ENCODE results near the gene GPR151.
"Not testable (repeated sequence)": the region's sequence is repeated elsewhere in the genome, so short reads cannot be mapped to it uniquely, and the experiment has no call there.

GPR151 gene

DNA sequence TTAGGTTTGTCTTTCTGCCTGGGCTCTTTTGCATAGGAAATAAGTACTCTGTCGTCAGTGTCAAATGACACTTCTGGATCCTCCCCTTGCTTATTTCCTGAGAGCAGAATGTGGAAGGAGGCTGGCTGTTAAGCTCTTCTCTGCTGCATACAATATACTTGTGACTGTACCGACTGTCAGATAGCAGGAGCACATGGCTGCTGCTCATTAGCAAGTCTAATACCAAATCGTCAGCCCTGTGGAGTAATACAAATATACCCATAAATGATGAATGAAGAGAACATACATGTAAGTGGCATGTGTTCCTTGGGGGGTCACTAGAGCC lies at the start of gene GPR151:
TSS of gene GPR151 (minus strand) at position 40 of the 325 bp plus-strand sequence. CDS start 77 bp downstream, outside the sequence.
- DNase-seq (ENCODE audit: low spot score): no peak

DNA sequence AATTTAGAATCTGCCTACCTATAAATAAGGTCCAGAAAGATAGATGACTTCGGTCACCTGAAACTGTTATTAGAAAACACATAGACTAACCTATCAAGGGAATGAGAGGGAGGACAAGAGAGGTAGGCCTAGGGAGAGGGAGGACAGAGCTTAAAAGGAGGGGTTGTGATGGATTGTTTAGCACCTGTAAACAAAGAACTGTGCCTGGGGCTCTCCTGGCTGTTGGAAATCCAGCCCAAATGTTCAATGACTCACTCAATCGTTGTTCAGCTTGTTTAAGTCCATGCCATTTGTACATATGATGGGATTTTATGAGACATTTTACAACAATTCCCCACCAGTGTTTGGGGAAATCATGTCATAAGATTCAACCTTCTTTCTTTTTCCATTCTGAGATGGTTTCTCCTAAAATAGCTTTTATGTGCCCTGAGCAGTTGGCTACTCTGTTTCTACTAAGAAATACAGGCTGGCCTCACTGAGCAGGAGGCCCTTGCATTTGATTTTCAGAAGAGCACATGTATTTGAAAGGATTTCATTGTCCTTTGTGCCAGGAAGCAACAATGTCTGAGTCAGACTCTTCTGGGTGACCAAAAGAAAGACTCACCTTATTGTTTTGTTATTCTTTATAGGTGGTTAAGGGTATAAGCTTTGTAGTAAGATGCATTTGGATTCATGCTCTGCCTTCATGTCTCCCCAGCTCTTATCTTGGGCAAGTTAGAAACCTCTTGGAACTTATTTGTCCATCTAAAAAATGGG lies 48.2 kb upstream of the GPR151 start:
- no peak for DNase-seq (ENCODE audit: low spot score)

DNA sequence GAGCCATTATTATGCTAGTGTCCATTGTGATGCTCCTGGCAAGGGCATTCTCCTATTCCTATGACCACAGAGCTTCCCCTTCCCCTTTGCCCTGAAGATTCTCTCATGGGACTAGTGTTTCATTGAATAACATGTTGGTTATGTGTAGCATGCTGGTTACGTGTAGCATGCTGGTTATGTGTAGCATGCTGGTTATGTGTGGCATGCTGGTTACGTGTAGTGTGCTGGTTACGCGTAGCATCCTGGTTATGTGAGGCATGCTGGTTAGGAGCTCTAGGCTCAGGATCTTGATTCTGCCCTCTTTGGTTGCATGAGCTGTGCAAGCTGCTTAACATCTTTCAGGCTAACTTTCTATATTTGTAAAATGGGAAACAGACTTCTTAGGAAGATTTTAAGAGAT lies 46.5 kb upstream of the GPR151 start:
- no peak for DNase-seq (ENCODE audit: low spot score)

DNA sequence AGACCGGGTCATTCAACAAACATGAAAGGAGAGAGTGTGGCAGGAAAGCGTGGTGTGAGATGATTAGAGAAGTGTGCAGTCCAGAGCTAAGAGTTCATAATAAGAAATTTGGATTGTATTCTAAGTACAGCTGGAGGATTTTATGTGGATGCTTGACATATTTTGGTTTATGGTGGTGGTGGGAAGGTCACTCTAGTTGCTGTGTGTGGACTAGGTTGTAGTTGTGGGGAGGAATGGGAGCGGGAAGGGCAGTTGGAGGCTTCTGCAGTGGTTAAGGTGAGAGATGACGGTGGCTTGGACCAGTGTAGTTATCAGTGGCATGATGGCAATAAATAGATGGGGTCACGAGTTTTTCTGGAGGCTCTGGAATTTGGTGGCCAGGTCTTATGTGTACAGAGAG lies 45.7 kb upstream of the GPR151 start:
- no peak for DNase-seq (ENCODE audit: low spot score)

DNA sequence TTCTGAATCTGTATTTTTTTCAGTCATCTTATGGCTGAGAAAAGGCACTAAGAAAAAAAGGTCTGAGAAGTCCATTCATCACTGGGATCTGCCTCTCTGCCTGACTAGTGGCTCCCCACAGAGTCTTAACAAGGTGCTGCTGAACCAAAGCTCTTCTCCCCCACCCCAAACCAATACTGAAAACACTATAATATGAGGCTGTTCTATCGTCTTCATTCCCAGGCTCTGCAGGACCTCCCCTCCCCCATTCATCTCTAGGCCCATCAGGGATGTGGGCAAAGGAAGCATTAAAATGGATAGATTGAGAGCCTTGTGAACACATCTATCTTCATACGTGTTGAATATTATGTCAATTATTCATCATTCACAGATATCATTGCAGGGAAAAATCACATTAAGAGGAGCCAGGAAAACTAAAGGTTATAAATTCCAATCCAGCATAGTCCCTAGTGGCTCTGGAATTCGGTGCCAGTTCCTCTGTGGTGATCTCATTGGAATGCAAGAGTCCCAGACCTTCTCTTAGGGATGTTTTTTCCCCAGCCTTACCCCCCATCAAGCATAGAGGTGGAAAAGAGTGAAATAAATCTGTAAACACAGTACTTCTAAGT lies 44.3 kb upstream of the GPR151 start:
- no peak for DNase-seq (ENCODE audit: low spot score)

DNA sequence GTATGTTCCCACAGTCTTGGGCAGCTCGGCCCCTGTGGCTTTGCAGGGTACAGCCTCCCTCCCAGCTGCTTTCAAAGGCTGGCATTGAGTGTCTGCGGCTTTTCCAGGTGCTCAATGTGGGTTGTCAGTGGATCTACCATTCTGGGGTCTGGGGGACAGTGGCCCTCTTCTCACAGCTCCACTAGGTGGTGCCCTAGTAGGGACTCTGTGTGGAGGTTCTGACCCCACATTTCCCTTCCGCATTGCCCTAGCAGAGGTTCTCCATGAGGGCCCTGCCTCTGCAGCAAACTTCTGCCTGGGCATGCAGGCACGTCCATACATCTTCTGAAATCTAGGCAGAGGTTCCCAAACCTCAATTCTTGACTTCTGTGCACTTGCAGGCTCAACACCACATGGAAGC lies 40.9 kb upstream of the GPR151 start:
- not testable (repeated sequence) for DNase-seq (ENCODE audit: low spot score)

DNA sequence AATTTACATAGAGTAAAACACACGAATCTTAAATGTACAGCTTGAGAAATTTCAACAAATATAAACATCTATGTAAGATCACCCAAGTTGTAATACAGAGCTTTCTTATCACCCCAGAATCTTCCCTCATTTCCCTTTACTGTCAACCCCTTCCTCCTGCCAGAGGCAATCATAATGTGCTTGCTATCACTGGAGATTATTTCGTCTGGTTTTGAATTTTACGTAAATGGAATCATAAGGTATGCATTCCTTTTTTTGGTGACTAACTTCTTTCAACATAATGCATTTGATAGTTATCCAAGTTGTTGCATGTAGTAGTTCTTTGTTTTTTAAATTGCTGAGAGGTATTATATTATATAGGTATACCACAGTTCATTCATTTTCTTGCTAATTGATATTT lies 37.5 kb upstream of the GPR151 start:
- DNase-seq (ENCODE audit: low spot score): no peak

DNA sequence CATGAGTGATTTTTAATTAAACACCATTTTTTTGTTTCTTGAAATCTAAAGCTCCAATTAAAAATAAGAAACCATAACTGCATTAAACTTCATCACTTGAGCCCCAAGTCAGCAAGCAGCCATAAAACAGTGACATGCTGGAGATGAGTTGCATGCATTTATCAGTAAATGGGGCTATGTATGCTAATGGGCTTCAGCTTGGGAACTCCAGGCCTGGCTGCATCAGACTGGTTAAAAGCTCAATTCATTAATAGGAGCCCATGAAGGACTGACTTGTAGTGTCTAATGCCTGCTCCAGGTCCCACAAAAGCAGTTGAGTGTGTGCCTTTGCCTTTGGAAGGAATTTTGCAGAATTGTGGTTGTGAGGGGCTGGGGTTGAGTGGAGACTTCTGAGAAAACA lies 33.6 kb upstream of the GPR151 start:
- no peak for DNase-seq (ENCODE audit: low spot score)

DNA sequence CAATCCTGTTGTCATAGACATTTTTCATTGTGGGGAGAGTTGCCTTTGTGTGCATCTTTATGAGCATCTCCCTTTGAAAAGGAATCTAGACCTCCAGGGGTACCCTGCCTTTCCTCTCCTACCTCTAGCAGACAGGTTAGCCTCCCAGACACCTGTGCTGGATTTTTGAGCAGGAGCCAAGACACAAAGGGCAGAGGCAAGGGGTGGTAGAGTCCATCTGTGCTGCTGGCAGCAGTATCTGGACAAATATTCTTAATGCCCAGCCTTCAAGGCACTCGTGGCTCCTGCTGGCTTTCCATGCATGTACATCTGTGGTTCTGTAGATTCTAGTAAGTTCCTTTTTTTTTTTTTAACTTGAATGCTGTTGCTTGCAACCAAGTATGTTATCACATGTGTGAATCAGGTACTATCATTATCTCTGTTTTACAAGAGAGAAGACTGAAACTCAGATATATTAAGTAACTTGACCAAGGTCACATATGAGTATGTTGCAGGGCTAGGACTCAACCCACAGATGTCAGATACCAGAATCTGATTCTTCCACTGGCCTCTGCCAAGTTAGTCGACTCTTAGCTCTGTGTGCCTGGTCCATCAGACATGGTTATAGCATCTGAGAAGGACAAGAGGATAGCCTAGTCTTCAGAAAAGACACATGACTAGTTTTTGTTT lies 32.9 kb upstream of the GPR151 start:
- DNase-seq (ENCODE audit: low spot score): no peak

DNA sequence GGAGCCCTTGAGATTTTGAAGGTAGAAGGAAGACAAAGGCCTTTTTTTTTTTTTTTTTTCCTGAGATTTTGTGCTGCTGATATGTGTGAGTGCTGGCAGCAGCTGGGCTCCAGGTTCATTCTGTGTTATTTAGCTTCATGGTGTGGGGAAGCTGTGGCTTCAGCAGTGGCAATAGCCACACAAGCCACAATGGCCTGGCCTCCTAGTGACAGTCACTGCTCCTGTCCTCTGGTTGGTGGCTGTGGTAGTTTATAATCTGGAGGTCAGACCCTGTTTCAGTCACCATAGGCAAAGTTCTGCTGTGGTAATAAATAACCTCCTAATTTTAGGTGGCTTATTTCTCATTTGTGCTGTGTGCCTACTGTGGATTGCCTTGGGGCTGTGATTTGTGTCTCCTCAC lies 28.2 kb upstream of the GPR151 start:
- no peak for DNase-seq (ENCODE audit: low spot score)

DNA sequence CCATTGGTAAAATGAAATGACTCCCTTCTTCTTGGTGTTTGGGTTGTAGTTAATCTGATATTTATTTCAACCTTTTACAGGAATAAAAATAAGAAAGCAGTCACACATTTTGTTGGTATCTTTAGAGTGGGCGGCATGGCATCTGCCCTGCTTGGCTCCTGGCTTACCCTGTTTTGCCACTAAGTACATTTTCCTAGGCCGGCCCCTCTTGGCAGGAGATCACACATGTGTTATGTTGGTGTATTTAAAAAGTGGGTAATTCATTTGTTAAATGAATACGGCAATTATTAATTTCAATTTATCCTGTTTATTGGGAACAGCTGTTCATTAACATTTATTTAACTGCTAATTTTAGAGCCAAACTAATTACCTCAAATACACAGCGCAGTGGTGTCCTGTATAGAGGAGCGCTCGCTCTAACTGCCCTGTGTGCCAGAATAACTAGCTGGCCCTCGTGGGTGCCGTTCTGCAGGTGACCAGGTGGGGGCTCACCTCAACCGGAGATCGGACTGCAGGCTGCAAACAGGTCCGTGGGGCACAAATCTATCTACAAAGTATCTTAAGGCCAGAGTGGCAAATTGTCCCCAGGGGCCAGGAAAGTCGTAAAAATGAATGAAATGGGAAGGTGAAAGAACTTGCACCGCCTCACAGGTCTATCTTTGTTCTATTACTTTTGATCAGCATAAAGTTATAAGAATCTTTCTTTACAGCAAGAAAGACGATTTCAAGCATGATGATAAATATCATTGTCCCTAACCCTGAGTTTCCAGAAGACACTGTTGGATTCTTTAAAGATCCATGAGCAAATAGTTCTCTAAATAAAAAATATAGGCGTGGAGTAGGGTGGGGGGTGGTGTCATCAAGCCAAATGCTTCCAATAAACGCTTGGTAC lies 26.2 kb upstream of the GPR151 start:
- peak; percentile 40 for DNase-seq (ENCODE audit: low spot score)

DNA sequence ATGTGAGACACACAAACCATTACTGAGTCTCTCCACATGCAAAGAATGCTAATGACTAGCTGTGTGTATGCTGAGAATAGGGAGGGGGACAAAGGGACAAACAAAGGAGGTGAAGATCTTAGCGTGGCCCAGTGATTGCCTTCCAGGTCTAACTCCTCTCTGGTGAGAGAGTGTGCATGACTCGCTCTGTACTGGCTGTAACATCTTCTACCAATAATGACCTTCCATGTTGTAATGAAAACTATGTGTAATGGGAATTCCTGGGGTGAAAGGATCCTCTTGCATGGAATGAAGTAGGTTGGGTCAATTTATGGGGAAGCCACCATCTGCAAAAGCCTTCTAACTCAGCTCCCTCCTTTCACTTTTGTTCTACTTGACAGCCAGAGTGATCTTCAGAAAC lies 24.4 kb upstream of the GPR151 start:
- no peak for DNase-seq (ENCODE audit: low spot score)

DNA sequence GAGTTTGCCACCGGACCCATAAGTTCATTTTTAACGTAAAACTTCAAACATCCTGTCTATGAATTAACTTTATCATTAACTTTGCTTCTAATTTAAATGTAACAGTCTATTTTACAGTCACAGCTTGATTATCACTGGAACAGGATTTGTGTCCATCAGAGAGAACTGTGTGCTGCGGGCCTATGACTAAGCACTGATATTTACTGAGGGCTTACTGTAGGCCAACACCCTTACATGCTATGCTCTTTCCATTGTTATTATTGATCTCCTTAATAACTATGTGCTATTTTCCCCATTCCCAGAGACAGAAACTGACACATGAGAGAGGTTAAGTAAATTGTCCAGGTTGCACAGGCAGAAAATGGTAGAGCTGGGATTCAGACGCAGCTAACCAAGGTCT lies 24.0 kb upstream of the GPR151 start:
- DNase-seq (ENCODE audit: low spot score): no peak

DNA sequence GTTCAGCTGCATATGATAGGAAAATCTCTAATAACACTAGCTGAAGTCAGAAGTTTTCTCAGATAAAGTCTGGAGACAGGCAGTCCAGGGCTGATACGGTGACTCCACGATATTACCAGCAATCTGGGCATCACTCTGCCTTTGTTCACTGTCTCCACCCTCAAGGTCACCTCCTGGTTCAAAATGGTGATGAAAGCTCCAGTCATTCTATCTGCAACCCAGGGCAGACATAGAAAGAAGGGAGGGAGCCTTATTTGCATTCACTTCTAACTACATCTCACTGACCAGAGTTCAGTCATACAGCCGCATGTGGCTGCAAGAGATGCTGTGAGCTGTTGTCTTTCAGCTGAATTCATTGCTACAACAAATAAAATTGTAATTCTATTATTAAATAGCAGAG lies 22.4 kb upstream of the GPR151 start:
- no peak for DNase-seq (ENCODE audit: low spot score)

DNA sequence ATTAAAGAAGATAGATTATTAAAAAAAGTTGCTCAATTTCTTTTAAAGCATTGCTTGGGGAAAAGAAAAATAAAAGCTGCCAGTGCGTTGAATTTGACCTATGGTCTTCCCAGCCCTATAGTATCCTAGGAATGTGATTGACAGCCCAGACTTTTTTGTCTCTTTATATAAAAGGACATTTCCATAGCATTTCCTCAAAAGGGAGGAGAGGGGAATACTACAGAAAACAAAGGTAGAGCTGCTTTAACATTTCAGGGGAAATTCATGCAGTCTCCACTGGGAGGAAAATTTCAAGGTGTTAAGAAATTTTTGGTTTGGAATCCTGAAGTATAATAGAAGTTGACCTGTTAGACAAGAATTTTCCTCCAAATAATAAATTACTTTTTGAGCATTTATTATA lies 17.9 kb upstream of the GPR151 start:
- DNase-seq (ENCODE audit: low spot score): no peak

DNA sequence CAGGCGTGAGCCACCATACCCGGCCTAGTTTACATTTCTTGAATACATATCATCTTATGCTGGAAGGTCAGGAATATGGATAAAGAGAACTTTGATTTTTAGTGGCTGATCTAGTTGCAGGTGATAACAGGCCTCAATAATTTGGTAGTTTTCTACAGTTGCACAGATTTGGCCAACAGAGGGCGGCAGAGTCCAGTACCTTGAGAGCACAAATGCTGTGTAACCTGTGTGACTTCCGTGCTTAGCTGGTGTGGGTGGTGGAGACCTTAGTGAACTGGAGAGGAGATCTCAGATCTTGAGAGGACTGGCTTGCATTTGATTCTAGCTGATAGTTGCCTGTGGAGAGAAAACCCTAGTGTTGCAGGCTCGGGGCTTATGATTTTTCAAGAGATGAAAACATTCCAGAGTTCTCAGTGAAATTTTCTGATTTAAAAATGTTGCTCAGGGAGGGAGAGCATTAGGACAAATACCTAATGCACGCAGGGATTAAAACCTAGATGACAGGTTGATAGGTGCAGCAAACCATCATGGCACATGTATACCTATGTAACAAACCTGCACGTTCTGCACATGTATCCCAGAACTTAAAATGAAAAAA lies 17.4 kb upstream of the GPR151 start:
- peak; percentile 60 for DNase-seq (ENCODE audit: low spot score)

DNA sequence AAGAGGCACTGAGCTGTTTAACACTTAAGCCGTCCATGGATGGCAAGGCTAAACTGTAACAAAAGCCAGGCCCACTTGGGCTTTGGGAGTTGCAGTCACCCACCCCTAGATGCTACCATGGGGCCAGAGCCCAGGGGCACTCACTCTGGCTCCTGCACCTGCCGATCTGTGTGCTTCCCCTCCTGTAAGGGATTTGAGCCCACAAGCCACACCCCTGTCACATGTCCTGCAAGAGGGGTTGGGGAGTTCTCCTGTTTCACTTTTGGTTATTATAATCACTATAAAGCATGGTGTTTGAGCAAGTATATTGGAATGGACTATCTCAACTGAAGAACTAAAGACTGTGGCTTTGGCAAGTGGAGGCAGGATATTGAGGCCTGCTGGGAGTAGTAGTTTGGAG lies 14.0 kb upstream of the GPR151 start:
- DNase-seq (ENCODE audit: low spot score): no peak

DNA sequence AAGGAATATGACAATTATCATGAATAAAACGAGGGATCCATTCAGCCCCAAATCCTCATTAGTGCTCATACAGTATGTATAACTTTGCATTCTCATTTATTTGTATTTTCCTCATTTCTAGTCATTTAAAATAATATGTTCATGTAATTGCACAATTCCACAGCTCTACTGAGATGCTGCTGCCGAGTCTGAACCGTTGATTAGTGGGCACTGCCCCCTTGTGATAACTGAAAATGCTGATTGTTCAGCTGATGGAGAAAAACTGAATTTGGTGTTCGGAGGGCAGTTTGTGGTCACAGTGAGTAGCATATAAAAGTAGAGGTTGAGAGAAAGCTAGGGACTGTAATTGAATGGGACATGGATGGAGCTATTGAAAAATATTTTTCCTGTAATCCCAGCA lies 12.2 kb upstream of the GPR151 start:
- DNase-seq (ENCODE audit: low spot score): no peak

DNA sequence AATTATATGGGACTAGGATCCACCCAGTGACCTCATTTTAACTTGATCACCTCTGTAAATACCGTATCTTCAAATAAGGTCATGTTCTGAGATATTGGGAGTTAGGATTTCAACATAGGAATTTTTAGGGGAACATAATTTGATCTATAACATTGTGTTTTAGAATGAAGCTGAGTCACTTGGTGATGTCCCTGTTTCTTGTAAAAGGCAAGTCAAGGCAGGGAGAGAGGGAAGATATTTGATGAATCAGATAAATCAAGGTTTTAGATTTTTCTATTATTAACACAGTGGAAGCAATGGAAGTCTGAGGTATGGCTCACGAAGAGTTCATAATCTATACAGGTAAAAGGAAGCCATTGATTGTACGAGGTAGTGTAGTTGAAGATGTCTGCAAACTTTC lies 11.8 kb upstream of the GPR151 start:
- DNase-seq (ENCODE audit: low spot score): no peak

DNA sequence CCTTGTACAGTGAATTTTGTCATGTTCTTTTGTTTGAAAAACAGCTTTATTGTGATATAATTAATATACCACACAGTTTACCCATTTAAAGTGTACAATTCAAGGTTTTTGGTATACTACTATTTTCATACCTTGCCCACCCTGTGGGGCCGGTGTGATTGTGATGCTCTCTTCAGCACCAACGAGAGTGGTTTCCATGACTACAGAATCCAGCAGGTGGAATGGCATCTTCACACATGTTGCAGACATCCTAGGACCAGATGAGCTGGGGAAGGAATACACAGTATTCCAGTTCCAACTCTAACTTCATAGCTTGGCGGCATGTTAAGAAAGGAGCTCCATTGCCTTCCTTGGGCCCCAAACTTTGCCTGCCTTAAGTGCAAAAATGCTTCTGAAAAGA lies 7.7 kb upstream of the GPR151 start:
- DNase-seq (ENCODE audit: low spot score): no peak

DNA sequence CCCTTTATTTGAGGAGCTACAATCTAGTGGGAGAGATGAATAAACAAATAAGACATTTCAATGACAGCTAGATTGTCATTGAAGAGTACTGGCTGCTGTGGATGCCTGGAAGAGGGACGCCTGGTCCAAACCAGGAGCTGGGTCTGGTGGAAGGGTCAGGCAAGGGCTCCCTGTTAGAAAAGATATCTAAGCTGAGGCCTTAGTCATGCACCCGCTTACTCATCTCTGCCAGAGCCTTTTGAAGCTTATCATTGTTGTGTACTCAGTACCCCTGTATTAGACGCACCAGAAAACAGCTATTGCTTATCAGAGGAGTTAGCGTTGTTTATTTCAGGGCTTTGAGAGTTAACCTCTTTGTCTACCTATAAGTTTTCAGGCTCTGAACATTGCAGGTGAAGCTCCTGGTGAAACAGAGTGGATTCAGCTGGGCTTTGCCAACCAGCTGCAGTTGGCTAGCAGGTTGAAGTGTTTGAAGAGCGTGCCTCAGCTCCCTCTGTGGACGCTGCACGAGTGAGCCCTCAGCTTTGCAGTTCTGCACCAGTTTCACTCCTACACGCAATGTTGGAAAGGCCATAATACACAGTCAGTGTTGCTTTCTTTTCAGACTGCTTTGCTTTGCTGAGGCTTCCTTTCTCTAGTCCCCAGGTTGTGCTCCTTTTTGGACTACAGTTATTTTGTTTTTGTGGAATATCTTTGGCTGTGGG lies 5.6 kb upstream of the GPR151 start:
- DNase-seq (ENCODE audit: low spot score): no peak

DNA sequence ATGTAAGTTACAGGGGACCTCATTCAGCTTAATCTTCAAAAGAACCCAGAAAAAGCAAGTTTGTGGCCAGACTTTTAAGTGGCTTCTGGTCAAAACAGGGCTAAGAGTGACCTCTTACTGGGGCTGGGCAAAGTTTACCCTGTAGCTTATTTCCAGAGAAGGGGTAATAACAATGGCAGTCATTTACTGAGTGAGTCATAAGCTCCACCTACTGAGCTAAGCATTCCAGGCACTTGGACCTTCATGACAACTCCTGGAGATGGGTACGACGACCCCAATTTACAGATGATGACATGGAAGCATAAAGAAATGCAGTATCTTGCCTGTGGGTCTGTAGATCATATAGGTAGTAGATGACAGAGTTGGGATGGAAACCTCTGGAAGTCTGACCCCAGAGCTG lies 4.7 kb upstream of the GPR151 start:
- DNase-seq (ENCODE audit: low spot score): no peak
